ENCODE results near the gene JAKMIP2.
A peak's percentile ranks its signal among the peaks of the same experiment; 100 is the strongest.
"Not testable (repeated sequence)": the region's sequence is repeated elsewhere in the genome, so short reads cannot be mapped to it uniquely, and the experiment has no call there.

JAKMIP2 gene

GRCh38 chr5:147586221-147586620, 196.3 kb downstream of the JAKMIP2 start:
- DNase-seq: no peak

- DNase-seq: not testable (repeated sequence)
These were observed 200.3 kb downstream of the JAKMIP2 start for GRCh38 chr5:147582272-147582671.

- not testable (repeated sequence) for DNase-seq
These were observed 202.1 kb downstream of the JAKMIP2 start for GRCh38 chr5:147580418-147580817.

GRCh38 chr5:147578228-147579024, 204.1 kb downstream of the JAKMIP2 start:
- DNase-seq: peak; percentile 17 to 57

GRCh38 chr5:147576646-147577535, 205.6 kb downstream of the JAKMIP2 start:
- DNase-seq: no peak

- DNase-seq: no peak
These were observed 206.9 kb downstream of the JAKMIP2 start for GRCh38 chr5:147575598-147575997.

- DNase-seq: no peak
These were observed 209.3 kb downstream of the JAKMIP2 start for GRCh38 chr5:147573211-147573610.

GRCh38 chr5:147568710-147569406, 213.7 kb downstream of the JAKMIP2 start:
- DNase-seq: no peak

- no peak for DNase-seq
These were observed 214.5 kb downstream of the JAKMIP2 start for GRCh38 chr5:147567917-147568598.

GRCh38 chr5:147565524-147565923, 217.0 kb downstream of the JAKMIP2 start:
- no peak for DNase-seq

GRCh38 chr5:147564124-147564486, 218.4 kb downstream of the JAKMIP2 start:
- DNase-seq: no peak

GRCh38 chr5:147563466-147564123, 218.9 kb downstream of the JAKMIP2 start:
- DNase-seq: no peak

GRCh38 chr5:147561435-147561834, 221.1 kb downstream of the JAKMIP2 start:
- DNase-seq: no peak

- no peak for DNase-seq
These were observed 221.7 kb downstream of the JAKMIP2 start for GRCh38 chr5:147560718-147561331.

GRCh38 chr5:147559749-147560148, 222.8 kb downstream of the JAKMIP2 start:
- peak in 1 of 2 experiments; percentile 14 for DNase-seq

- DNase-seq: peak; percentile 65 to 72
These were observed 223.7 kb downstream of the JAKMIP2 start for GRCh38 chr5:147558826-147559225.

GRCh38 chr5:147557876-147558745, 224.4 kb downstream of the JAKMIP2 start:
- no peak for DNase-seq

GRCh38 chr5:147555176-147555575, 227.4 kb downstream of the JAKMIP2 start:
- no peak for DNase-seq

- DNase-seq: no peak
These were observed 228.2 kb downstream of the JAKMIP2 start for GRCh38 chr5:147554261-147554817.

GRCh38 chr5:147553817-147554216, 228.7 kb downstream of the JAKMIP2 start:
- not testable (repeated sequence) for DNase-seq

All from NCI-H524 (cell line).